Stimulated activated CD8-positive, alpha-beta memory T cell treated with anti-CD3 and anti-CD28 coated beads, Interleukin-15, amount 100 ng/mL, for 4 hours (primary cell): ENCODE data around the gene RBPMS2.
"Not testable (repeated sequence)": the region's sequence is repeated elsewhere in the genome, so short reads cannot be mapped to it uniquely, and the experiment has no call there.

Experiments used
- DNase-seq, 2 donors: peaks; one replicate each; pipeline ENCODE4 v3.0.0-alpha.2; 2020; ENCODE audit warnings: low read depth in 2 of 2

The RBPMS2 gene

GRCh38 chr15:64775551-64776401, at the start of gene RBPMS2:
Gene RBPMS2, minus strand, starts transcription at chr15:64775589. Its CDS starts 270 bp downstream, at chr15:64775319.
- no peak for DNase-seq

- DNase-seq, result no peak
These were observed 49.6 kb upstream of the RBPMS2 start for GRCh38 chr15:64824929-64825430.

- DNase-seq, result no peak
These were observed 41.1 kb upstream of the RBPMS2 start for GRCh38 chr15:64816452-64816851.

GRCh38 chr15:64814965-64815364, 39.6 kb upstream of the RBPMS2 start:
- not testable (repeated sequence) for DNase-seq

GRCh38 chr15:64814283-64814682, 38.9 kb upstream of the RBPMS2 start:
- DNase-seq, result not testable (repeated sequence)

GRCh38 chr15:64813075-64813474, 37.7 kb upstream of the RBPMS2 start:
- no peak for DNase-seq

- no peak for DNase-seq
These were observed 35.3 kb upstream of the RBPMS2 start for GRCh38 chr15:64810497-64811326.

GRCh38 chr15:64809649-64810496, 34.5 kb upstream of the RBPMS2 start:
- DNase-seq, result peak in 1 of 2 donors; percentile 40

- DNase-seq, result no peak
These were observed 33.5 kb upstream of the RBPMS2 start for GRCh38 chr15:64808785-64809453.

- no peak for DNase-seq
These were observed 32.4 kb upstream of the RBPMS2 start for GRCh38 chr15:64807751-64808222.

GRCh38 chr15:64807051-64807749, 31.8 kb upstream of the RBPMS2 start:
- no peak for DNase-seq

GRCh38 chr15:64806509-64806908, 31.1 kb upstream of the RBPMS2 start:
- no peak for DNase-seq

- no peak for DNase-seq
These were observed 29.2 kb upstream of the RBPMS2 start for GRCh38 chr15:64804619-64805018.

- no peak for DNase-seq
These were observed 28.1 kb upstream of the RBPMS2 start for GRCh38 chr15:64803526-64803925.

- DNase-seq, result no peak
These were observed 25.1 kb upstream of the RBPMS2 start for GRCh38 chr15:64800476-64800875.

GRCh38 chr15:64798905-64799304, 23.5 kb upstream of the RBPMS2 start:
- not testable (repeated sequence) for DNase-seq

GRCh38 chr15:64795921-64796320, 20.5 kb upstream of the RBPMS2 start:
- not testable (repeated sequence) for DNase-seq

- not testable (repeated sequence) for DNase-seq
These were observed 19.9 kb upstream of the RBPMS2 start for GRCh38 chr15:64795299-64795698.

- DNase-seq, result no peak
These were observed 16.9 kb upstream of the RBPMS2 start for GRCh38 chr15:64792282-64792681.

GRCh38 chr15:64791401-64791800, 16.0 kb upstream of the RBPMS2 start:
- no peak for DNase-seq
